Naive thymus-derived CD4-positive, alpha-beta T cell (primary cell): ENCODE data around the gene SULT1B1. TPM values are rescaled to one million over a fixed set of nuclear protein-coding genes. Genes with fewer than 3 reads are reported as not detected.

Source experiments
- ATAC-seq: fragments of 150-1000 bp; cut with Tn5 transposase; 2 replicates; pipeline ENCODE4 v1.10.0; 2021; ENCODE audit warnings: mild to moderate bottlenecking, moderate library complexity
- CTCF ChIA-PET: fragments of 350-600 bp; sonication (Branson Sonifier 250); formaldehyde crosslinking; loops from one replicate; lab custom pipeline; 2021; ENCODE audit warnings: antibody characterized with exemption; lab: Charles Lee
- POLR2A ChIA-PET: fragments of 350-600 bp; sonication (Branson Sonifier 250); formaldehyde crosslinking; loops from one replicate; lab custom pipeline; 2021; ENCODE audit warnings: antibody characterized with exemption, inconsistent platforms; lab: Charles Lee
- DNase-seq, 9 donors: peaks; one replicate each; pipeline versions ENCODE4 v3.0.0 to v3.0.0-alpha.2; 2020 to 2022; ENCODE audit warnings: mixed read lengths in 1 of 9
- H3K27ac ChIP-seq: one replicate; pipeline ENCODE4 v1.7.0; 2013; ENCODE audit warnings: mild to moderate bottlenecking, low read depth, low read length, moderate library complexity
- H3K27me3 ChIP-seq, 2 donors: one replicate each; pipeline ENCODE4 v1.7.0; 2013; ENCODE audit warnings: low read length in 2 of 2, mild to moderate bottlenecking in 2 of 2, moderate library complexity in 2 of 2; ENCODE audit not compliant: control insufficient read depth in 2 of 2, insufficient read depth in 2 of 2
- H3K36me3 ChIP-seq, 3 experiments: 1 replicate in 2 of 3; 2 replicates in 1 of 3; pipeline ENCODE4 v1.7.0; 2013; ENCODE audit warnings: low read length in 3 of 3, mild to moderate bottlenecking in 3 of 3, moderate library complexity in 1 of 3; ENCODE audit not compliant: insufficient read depth in 3 of 3, control insufficient read depth in 2 of 3
- H3K4me1 ChIP-seq, 2 donors: one replicate each; pipeline ENCODE4 v1.7.0; 2013; ENCODE audit warnings: low read length in 2 of 2, mild to moderate bottlenecking in 2 of 2, moderate library complexity in 1 of 2; ENCODE audit not compliant: control insufficient read depth in 2 of 2, insufficient read depth in 2 of 2
- H3K4me3 ChIP-seq: 2 replicates; pipeline ENCODE4 v1.7.0; 2013; ENCODE audit warnings: mild to moderate bottlenecking, low read length
- H3K9me3 ChIP-seq, 3 experiments: 1 replicate in 2 of 3; 2 replicates in 1 of 3; pipeline ENCODE4 v1.7.0; 2013; ENCODE audit warnings: low read length in 3 of 3; ENCODE audit not compliant: control insufficient read depth in 2 of 3
- H3K27ac Mint-ChIP-seq, 9 donors: one replicate each; pipeline ENCODE4 v1.8.0; 2020 to 2022; ENCODE audit warnings: mixed read lengths in 9 of 9, mild to moderate bottlenecking in 8 of 9, moderate library complexity in 5 of 9, inconsistent platforms in 2 of 9
- H3K27me3 Mint-ChIP-seq, 5 donors: one replicate each; pipeline ENCODE4 v1.8.0; 2021 to 2022; ENCODE audit warnings: mixed read lengths in 5 of 5, mild to moderate bottlenecking in 1 of 5
- H3K36me3 Mint-ChIP-seq, 5 donors: one replicate each; pipeline ENCODE4 v1.8.0; 2020 to 2022; ENCODE audit warnings: mixed read lengths in 5 of 5, mild to moderate bottlenecking in 3 of 5, inconsistent platforms in 1 of 5
- H3K4me1 Mint-ChIP-seq, 7 donors: one replicate each; pipeline ENCODE4 v1.8.0; 2020 to 2022; ENCODE audit warnings: mixed read lengths in 7 of 7, mild to moderate bottlenecking in 3 of 7, inconsistent platforms in 1 of 7
- H3K4me3 Mint-ChIP-seq, 10 donors: one replicate each; pipeline ENCODE4 v1.8.0; 2020 to 2022; ENCODE audit warnings: mild to moderate bottlenecking in 10 of 10, mixed read lengths in 10 of 10, moderate library complexity in 6 of 10, inconsistent platforms in 2 of 10
- H3K9me3 Mint-ChIP-seq, 11 donors: one replicate each; pipeline ENCODE4 v1.8.0; 2020 to 2022; ENCODE audit warnings: mixed read lengths in 11 of 11, mild to moderate bottlenecking in 4 of 11, inconsistent platforms in 1 of 11, moderate library complexity in 1 of 11
- intact Hi-C, 2 donors: fragments of 100-400 bp; cut with micrococcal nuclease; formaldehyde crosslinking; loops; one replicate each; pipeline ENCODE4 v1.15.1; 2023
- polyA plus RNA-seq, 2 donors: library from polyadenylated mRNA; unstranded; fragments of 300-500 nt; fragmentation: Illumina TruSeq; gene quantifications; one replicate each; pipeline ENCODE4 v1.2.3, GENCODE V29; 2021
- total RNA-seq, 6 experiments: library from RNA in 5 of 6; stranded (reverse) in 5 of 6; gene quantifications; 1 replicate in 5 of 6; 2 replicates in 1 of 6; pipeline ENCODE4 v1.2.3 and lab custom pipeline; 2021 to 2026

SULT1B1 gene
- total and polyA plus RNA-seq, 7 experiments from 2014 or later = 8.2 to 32.0 (median 16.7) TPM

DNA sequence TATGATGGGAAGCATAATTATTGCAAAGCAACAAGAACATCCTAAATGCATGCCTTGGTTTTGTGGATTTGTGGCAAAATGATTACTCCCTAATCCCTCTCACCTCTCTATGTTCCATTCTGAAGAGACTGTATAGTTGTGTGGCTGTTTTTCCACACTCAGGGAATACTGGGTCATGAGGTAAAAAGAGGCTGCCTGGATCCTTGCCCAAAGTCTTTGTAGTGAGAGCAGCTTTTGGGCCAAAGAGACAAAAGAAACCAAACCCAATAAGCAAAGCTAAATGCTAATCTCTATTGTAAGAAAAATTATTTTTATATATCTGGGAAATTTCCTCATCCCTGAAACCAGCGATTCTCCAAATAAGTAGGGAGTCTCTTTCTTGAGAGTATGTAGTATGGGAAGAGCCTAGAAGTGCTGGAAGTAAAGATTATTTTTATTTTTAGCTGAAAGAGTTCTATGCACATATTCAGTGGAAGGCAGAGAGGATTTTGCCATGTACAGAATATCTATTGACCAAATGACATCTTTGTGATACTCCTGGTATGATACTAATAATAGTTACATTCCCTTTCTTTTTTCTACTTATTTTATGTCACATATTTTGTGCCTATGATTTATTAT lies 24.9 kb upstream of the SULT1B1 start:
- no peak overlapping the region for H3K27ac Mint-ChIP-seq
- no peak for DNase-seq
- no peak for ATAC-seq
- ChIA-PET POLR2A (interaction anchor here (0.7 kb wide), 1 partner anchor 9 kb away, joined by 3 read pairs; no protein-coding TSS in a partner anchor), CTCF (interaction anchor here (0.8 kb wide), 1 partner anchor 38 kb away, joined by 4 read pairs; no protein-coding TSS in a partner anchor)
- no peak overlapping the region for H3K4me3 ChIP-seq
- H3K9me3 ChIP-seq = peaks cover 0 to 5% (median 0%) of the 10 kb centered on the region in 3 experiments
- H3K4me1 Mint-ChIP-seq = peaks cover 0 to 8% (median 0%) of the 10 kb centered on the region in 7 donors
- no peaks in the 10 kb centered on the region for H3K27me3 ChIP-seq
- H3K27ac ChIP-seq = no peak overlapping the region
- H3K36me3 ChIP-seq = no peaks in the 10 kb centered on the region
- no peak overlapping the region for H3K4me3 Mint-ChIP-seq
- no peaks in the 10 kb centered on the region for H3K4me1 ChIP-seq
- no peaks in the 10 kb centered on the region for H3K27me3 Mint-ChIP-seq
- H3K36me3 Mint-ChIP-seq = peaks cover 0 to 4% (median 0%) of the 10 kb centered on the region in 5 donors
- intact Hi-C loops = no loop called here
- peaks cover 0 to 9% (median 0%) of the 10 kb centered on the region in 11 donors for H3K9me3 Mint-ChIP-seq

GRCh38 chr4:69782651-69783310 lies 22.4 kb upstream of the SULT1B1 start:
- POLR2A ChIA-PET = interaction anchor here (1.2 kb wide), 1 partner anchor 22 kb away, joined by 3 read pairs; the partner anchor contains the start of gene SULT1B1
- H3K4me3 Mint-ChIP-seq = no peak overlapping the region

DNA sequence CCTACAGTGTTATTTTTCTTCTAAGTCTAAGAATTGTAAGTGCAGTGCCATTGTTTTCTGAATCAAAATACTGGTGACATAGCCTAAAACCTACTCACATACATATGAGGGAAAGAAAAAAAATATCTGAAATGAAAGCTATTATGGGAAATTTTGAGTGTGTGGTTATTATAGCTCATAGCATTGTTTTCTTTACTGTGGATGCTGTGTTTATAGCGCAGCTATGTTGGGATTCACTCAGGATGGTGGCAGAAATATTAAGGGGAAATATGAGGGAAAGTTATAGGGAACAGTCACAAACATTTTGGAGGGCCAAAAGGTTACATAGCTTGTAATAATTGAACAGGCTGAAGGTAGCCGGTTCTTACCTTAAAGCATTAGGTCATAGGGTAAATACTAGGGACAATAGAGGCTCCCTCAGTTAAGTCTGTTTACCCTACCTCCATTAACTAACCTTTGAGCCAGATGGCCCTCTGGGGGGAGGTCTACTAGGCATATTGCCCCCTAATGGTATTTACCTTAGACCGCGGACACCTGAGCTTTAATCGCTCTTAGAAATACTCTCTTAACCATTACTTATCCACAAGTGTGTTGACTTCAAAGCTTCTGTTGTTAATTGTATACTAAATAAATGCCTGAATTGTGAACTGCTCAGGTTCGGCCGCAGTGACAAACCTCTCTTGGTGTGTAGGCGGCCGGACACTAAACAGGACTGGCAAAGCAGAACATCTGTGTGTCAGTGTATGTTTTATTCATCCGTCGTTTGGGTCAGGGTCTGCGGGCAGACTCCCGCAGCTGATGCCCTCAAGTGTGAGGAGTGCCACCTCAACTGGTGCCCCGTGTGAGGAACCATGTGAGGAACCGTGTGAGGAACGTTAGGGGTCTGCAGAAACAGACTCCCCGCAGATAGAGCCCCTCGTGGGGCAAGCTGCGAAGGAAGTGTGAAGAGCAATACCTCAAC lies 21.3 kb upstream of the SULT1B1 start:
- Histone ChIP-seq H3K9me3 (peaks cover 0 to 5% (median 0%) of the 10 kb centered on the region in 3 experiments), H3K4me3 (no peak overlapping the region), H3K4me1 (no peaks in the 10 kb centered on the region), H3K36me3 (no peaks in the 10 kb centered on the region), H3K27me3 (no peaks in the 10 kb centered on the region), H3K27ac (no peak overlapping the region)
- ChIA-PET CTCF (no interaction called here), POLR2A (interaction anchor here (0.9 kb wide), 1 partner anchor 25 kb away, joined by 3 read pairs; no protein-coding TSS in a partner anchor)
- intact Hi-C loops = no loop called here
- peaks cover 0 to 4% (median 0%) of the 10 kb centered on the region in 5 donors for H3K36me3 Mint-ChIP-seq
- no peak overlapping the region for H3K4me3 Mint-ChIP-seq
- H3K27ac Mint-ChIP-seq = no peak overlapping the region
- peaks cover 0 to 4% (median 0%) of the 10 kb centered on the region in 5 donors for H3K27me3 Mint-ChIP-seq
- H3K4me1 Mint-ChIP-seq = peaks cover 0 to 8% (median 0%) of the 10 kb centered on the region in 7 donors
- H3K9me3 Mint-ChIP-seq = peaks cover 0 to 9% (median 0%) of the 10 kb centered on the region in 11 donors
- DNase-seq (no peak), ATAC-seq (no peak)

More at GRCh38 chr4:69782651-69783310, 22.4 kb upstream of the SULT1B1 start:
- H3K9me3 ChIP-seq = peaks cover 0 to 5% (median 0%) of the 10 kb centered on the region in 3 experiments
- intact Hi-C loops = no loop called here
- no peaks in the 10 kb centered on the region for H3K36me3 ChIP-seq
- DNase-seq (no peak), ATAC-seq (no peak)
- H3K4me1 ChIP-seq = no peaks in the 10 kb centered on the region
- H3K9me3 Mint-ChIP-seq = peaks cover 0 to 9% (median 0%) of the 10 kb centered on the region in 11 donors
- no peak overlapping the region for H3K27ac Mint-ChIP-seq
- CTCF ChIA-PET = no interaction called here
- peaks cover 0 to 8% (median 0%) of the 10 kb centered on the region in 7 donors for H3K4me1 Mint-ChIP-seq
- no peaks in the 10 kb centered on the region for H3K27me3 ChIP-seq
- no peak overlapping the region for H3K27ac ChIP-seq
- H3K4me3 ChIP-seq = no peak overlapping the region
- H3K27me3 Mint-ChIP-seq = peaks cover 0 to 4% (median 0%) of the 10 kb centered on the region in 5 donors
- H3K36me3 Mint-ChIP-seq = peaks cover 0 to 4% (median 0%) of the 10 kb centered on the region in 5 donors

DNA sequence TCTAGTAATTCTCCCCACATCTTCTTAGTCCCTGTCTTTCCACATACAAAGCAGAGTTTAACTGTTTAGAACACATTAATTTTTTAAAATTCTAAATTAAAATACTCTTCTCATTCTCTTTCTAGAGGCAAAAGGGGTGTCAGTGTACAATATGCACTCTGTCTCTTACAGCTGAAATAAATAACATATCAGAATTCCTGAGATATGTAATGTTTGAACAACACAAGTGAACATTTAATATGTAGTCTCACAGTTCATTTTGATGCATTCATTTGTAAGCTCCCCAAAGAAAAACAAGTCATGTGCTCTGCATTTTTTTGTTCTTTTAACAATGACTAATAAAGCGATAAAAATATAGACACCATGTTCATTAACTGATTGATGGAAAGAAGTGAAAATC lies 19.7 kb upstream of the SULT1B1 start:
- Mint-ChIP-seq H3K9me3 (peaks cover 0 to 9% (median 0%) of the 10 kb centered on the region in 11 donors), H3K27me3 (peaks cover 0 to 4% (median 0%) of the 10 kb centered on the region in 5 donors), H3K4me3 (no peak overlapping the region), H3K36me3 (peaks cover 0 to 4% (median 0%) of the 10 kb centered on the region in 5 donors), H3K27ac (peak overlapping the region in 1 of 9 donors; percentile 1), H3K4me1 (peaks cover 0 to 13% (median 4%) of the 10 kb centered on the region in 7 donors)
- H3K9me3 ChIP-seq = peaks cover 0 to 5% (median 0%) of the 10 kb centered on the region in 3 experiments
- DNase-seq = no peak
- POLR2A ChIA-PET = no interaction called here
- CTCF ChIA-PET = no interaction called here
- H3K27ac ChIP-seq = no peak overlapping the region
- no peak for ATAC-seq
- no peaks in the 10 kb centered on the region for H3K36me3 ChIP-seq
- H3K4me1 ChIP-seq = no peaks in the 10 kb centered on the region
- no peaks in the 10 kb centered on the region for H3K27me3 ChIP-seq
- intact Hi-C loops = no loop called here
- H3K4me3 ChIP-seq = no peak overlapping the region

DNA sequence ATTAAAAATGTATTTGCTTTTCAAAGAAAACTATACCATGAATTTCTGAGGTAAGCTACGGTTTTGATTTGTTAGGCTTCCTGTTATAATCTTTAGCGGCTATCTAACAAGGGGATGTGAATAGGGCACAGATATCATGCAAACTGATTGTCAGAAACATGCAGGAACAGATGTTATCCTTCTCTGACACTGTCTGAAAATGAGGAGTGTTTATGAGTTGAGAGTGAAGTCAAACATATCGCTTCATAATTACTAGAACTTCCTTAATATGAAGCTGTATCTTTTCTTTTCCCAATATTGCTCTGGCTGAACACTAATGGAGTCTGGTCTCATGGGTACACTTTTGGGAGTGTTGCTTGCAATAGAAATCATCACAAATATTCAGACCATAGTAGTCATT lies 16.3 kb upstream of the SULT1B1 start:
- Histone ChIP-seq H3K4me1 (no peaks in the 10 kb centered on the region), H3K27ac (no peak overlapping the region), H3K27me3 (no peaks in the 10 kb centered on the region), H3K36me3 (no peaks in the 10 kb centered on the region), H3K9me3 (no peaks in the 10 kb centered on the region), H3K4me3 (no peak overlapping the region)
- no peaks in the 10 kb centered on the region for H3K36me3 Mint-ChIP-seq
- DNase-seq (no peak), ATAC-seq (no peak)
- H3K27me3 Mint-ChIP-seq = peaks cover 0 to 4% (median 0%) of the 10 kb centered on the region in 5 donors
- no peaks in the 10 kb centered on the region for H3K9me3 Mint-ChIP-seq
- intact Hi-C loops = loop anchor here in 1 of 2 donors (1.0 kb wide), 1 partner anchor 12 kb away; no protein-coding TSS in a partner anchor
- ChIA-PET POLR2A (interaction anchor here (0.7 kb wide), 1 partner anchor 19 kb away, joined by 4 read pairs; no protein-coding TSS in a partner anchor), CTCF (interaction anchor here (1.0 kb wide), 1 partner anchor 11 kb away, joined by 3 read pairs; no protein-coding TSS in a partner anchor)
- H3K27ac Mint-ChIP-seq = no peak overlapping the region
- H3K4me3 Mint-ChIP-seq = no peak overlapping the region
- H3K4me1 Mint-ChIP-seq = peaks cover 0 to 8% (median 4%) of the 10 kb centered on the region in 7 donors
